Stimulated activated naive CD4-positive, alpha-beta T cell (primary cell): ENCODE data around the gene U2AF1L4.

ENCODE experiments used
- DNase-seq, 6 experiments: peaks; one replicate each; lab custom pipeline; 2025; lab: John Stamatoyannopoulos, UW

The U2AF1L4 gene

DNA sequence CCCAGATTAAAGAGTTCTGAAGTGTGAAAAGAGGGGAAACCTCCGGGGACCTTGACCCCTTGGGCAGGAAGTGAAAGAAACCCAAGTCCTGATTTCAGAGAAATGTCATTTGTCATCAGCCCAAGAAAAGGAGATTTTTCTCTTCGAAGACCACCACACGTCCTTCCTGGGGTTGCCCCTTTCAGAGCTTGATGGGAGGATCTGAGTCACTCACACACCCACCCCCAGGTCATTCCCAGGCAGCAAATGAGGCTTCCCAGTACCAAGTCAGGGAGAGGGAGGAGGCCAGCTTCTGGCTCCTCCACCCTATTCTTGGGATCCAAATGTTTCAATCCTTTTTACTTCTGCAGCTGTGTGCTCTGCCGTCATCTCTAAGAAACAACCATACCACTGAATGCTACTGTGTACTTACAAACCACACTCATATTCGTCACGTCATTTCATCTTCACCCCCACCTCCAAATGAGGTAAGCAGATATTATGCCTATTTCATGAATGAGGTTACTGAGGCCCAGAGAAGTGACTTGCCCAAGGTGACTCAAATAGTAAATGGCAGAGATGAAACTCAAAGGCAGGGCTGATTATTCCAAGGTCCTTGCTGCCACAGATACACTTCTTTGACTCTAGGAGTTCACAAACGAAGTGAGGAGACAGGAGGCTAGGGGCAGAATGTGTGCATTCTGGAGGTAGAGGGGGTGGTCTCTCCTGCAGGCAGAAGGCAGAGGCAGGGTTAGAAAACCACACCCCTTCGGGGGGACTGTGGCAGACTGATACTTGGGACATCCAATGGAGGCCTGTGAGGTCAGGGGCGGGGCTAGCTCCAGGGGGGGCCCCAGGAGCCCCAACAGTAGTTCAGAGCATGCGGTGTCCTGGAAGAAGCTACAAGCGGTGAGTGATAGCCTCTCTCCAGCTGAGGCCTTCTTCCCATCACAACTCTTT, 32.4 kb downstream of the U2AF1L4 start:
- DNase-seq, result peak in 3 of 6 experiments; percentile 11 to 49 (median 14)

DNA sequence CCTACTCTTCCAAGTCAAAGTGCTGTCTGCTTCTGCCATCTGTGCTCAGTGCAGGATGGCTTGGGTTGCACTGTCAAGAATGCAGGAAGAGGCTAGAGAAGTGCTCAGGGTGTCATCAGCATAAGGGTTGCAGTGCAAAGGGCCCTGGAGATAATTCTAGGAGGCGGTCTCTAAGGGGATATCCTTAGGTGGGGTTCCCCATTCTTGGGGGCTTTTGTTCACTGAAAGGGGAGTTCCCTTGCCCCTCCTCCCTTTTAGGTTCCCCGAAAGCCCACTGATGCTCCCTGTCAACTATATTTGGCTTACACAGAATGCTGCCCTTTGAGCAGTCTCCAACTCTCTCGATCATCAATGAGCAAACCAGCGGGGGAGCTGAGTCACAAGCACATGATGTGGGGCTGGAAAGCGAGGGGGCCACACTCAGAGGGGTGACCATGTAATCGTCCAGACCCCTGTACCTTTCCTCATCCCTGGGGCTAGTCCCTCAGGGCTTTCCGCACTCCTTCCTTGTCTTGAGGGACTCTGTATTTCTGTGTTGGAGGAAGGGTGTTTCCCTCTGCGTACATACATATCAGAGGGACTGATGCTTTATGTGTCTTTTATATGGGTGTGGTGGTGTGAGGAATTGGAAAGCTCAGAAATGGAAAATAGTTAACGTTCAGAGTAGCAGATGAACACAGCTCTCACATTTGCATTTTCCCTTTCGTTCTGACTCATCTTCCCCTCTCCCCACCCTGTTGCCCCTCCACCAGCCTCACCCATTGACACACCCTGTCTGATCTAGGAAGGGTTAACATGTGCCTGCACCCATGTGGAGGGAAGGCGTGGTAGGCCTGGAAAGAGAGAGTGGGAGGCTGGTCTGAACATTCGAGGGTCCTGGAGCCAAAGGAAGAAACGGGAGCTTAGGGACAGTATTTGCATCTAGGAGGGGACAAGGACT, 34.2 kb downstream of the U2AF1L4 start:
- DNase-seq, result no peak

DNA sequence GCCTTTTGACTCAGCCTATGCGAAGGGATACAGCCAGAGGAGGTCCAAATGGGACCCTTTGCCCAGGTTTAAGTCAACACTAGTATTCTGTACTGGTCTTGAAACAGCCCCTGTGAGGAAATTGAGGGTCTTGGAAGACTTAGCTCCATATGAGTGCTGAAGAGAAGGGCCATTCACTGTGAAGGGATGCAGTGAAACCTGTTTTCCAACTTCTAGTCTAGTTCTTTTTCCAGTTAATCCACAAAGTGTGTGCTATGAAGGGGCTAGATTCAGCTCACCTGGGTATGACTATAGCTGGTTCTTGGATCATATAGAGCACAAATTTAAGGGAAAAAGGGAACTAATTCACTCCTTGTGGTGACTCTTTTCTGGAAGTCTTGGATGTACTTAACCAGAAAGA, 36.8 kb downstream of the U2AF1L4 start:
- no peak for DNase-seq

DNA sequence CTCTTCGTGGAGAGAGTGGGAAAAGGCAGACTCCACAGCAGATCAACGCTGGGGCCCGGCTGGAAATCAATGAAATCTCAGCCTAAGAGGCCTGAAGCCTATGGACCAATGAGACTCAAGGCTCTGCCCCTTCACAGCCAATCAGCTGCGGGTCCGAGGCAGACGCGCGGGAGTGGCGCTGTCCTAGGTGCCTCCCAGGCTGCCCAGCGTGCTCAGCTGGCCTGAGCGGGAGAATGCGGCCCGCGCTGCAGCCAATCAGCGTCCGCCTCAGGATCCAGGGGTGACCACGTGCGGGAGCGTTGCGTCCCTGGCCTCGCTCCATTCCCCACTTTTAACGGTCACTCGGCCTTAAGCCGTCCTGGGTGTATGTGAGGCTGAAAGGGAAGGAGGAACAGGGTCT, 41.0 kb downstream of the U2AF1L4 start, which contains the start of gene ZBTB32:
Gene ZBTB32, plus strand, starts transcription at position 341 of the 400 bp plus-strand sequence. CDS start 10,069 bp downstream, outside the sequence.
- DNase-seq, result no peak

DNA sequence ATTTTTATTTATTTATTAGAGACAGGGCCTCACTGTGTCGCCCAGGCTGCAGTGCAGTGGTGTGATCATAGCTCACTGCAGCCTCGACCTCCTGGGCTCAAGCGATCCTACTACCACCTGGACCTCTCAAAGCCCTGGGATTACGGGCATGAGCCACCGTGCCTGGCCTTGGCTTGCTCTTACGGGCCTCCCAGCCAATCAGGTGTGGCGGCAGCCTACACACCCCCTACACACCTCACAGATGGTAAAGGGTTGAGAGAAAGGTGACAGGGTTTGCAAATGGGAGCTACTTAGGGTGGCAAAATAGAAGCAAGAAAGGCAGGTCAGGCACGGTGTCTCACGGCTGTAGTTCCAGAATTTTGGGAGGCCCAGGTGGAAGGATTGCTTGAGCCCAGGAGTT, 41.9 kb downstream of the U2AF1L4 start:
- no peak for DNase-seq

DNA sequence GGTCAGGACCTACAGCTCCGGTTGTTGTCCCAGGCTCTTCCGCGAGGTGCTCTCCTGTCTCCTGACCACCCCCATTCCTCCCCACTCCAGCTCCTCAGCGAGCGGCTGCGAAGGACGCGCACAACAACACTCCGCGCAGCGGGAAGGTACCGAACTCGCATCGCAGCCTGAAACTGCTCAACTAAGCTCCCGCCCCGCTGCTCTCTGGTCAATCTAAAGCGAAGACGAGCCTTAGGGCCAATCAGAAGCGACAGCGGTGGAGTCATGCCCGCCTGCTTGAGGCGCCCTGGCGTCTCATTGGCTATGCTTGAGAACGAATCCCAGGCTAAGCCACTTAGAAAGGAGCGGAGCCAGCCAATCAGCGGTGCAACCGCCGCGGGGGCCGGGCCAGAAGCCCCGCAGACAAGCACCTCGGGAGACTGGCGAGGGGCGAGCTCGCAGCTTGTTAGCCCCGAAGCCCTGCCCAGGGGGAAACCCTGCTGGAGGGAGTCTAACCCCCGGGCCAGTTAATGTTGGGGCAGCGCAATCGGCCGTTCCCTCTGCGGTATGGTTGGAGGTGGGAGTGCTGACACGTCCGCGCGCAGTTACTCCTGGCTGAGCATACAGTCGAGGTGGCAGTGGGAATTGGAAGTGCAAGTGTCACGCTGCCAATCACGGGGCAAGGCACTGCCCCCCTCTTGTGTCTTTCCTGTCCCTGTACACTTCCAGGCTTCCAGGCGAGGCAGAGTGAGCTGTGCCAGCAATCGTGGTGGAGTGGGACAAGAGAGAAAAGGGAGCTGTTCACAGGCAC, 42.8 kb downstream of the U2AF1L4 start:
- DNase-seq, result peak; percentile 85 to 95 (median 89)

DNA sequence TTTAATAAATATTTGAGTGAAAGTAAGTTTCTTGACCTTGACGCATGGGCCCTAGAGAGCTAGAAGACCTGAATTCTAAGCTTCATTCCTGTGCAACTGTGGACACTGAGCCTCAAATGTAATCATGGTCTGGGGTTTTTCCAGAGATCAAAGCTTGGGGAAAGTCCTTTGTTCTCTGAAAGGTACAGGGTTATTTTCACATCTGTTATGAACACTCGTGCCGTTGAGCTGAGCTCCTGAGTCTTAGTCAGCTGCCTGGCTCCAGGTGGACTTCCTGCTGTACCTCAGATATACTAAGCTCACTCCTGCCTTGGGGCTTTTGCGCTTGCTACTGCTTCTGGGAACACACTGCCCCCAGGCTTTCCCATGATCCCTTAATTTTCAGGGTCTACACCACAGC, 48.4 kb downstream of the U2AF1L4 start:
- DNase-seq, result no peak

DNA sequence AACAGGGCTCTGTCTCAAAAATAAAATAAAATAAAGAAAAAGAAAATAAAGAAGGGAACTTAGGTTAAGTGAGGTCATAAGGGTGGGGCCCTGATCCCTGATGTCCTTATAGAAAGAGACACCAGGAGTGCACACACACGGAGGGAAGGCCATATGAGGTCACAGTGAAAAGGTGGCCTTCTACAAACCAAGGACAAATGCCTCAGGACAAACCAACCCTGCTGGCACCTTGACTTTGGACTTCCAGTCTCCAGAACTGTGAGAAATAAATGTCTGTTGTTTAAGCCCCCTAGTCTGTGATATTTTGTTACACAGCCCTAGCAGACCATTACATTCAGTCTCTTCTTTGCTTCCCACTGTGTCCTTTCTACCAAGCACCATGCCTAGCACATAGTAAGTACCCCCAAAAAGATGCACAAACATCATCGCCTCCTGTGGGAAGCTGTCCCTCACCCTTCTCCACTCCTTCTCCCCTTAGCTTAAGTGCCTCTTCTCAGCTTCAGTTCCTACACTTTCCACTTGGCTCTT, 49.3 kb downstream of the U2AF1L4 start:
- DNase-seq, result no peak

DNA sequence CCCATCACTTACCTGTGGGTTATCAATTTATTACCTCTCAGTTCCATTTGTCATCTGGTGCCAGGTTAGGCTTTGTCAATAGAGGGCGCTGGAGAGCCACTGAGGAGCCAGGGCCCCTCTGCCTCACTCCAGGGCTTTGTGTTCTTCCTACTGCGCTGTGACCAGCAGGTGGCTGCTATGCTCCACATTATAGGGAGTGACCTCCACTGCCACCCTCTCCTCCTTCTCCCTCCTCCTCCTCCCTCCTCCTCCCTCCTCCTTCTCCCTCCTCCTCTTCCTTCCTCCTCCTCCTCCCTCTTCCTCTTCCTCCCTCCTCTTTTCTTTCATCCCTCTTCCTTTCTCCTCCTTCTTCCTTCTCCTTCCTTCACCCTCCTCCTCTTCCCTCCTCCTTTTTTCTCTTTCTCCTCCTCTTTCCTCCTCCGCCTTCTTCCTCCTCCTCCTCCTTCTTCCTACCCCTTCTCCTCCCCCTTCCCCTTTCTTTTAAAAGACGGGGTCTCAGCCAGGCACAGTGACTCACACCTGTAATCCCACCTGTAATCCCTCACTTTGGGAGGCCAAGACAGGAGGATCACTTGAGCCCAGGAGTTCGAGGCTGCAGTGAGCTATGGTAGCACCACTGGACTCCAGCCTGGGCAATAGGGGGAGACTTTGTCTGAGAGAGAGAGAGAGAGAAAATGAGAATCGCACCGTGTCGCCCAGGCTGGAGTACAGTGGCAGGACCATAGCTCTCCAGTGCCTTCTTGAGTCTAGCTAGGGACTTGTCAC, 51.2 kb downstream of the U2AF1L4 start:
- DNase-seq, result peak; percentile 70 to 90 (median 84)

DNA sequence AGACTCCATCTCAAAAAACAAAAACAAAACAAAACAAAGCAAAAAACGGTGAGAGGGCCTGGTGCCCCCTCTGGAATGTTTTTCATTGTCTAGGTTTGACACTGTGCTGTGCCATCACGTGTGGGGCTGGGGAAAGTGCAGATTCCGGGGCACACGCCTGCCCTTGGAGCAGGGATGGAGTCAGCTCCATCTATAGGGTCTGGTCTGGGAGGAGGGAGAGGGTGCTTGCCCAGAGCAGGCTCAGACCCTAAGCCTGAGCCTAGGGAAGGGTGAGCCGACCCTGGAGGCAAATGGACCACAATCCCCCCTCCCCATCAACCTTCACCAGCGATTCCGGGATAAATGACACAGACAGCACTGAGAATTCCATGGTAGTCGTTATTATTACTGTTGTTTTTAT, 51.8 kb downstream of the U2AF1L4 start:
- DNase-seq, result no peak
